Endodermal cell (in vitro differentiated cells): ENCODE measurements around the gene OS9. TPM values are rescaled to one million over a fixed set of nuclear protein-coding genes. Genes with fewer than 3 reads are reported as not detected.

Source experiments
- DNase-seq: peaks from one replicate; pipeline ENCODE4 v3.0.0-alpha.2; 2017
- H3K27ac ChIP-seq: 2 replicates; pipeline ENCODE4 v1.5.1; 2013; ENCODE audit warnings: mild to moderate bottlenecking, low read depth, low read length, moderate library complexity
- H3K27me3 ChIP-seq: 2 replicates; pipeline ENCODE4 v1.6.1; 2013; ENCODE audit warnings: mild to moderate bottlenecking, low read length, moderate library complexity; ENCODE audit not compliant: insufficient read depth, control insufficient read depth, poor library complexity, severe bottlenecking
- H3K36me3 ChIP-seq: 2 replicates; pipeline ENCODE4 v1.7.0; 2013; ENCODE audit warnings: mild to moderate bottlenecking, low read length, moderate library complexity; ENCODE audit not compliant: control insufficient read depth, insufficient read depth
- H3K4me1 ChIP-seq: one replicate; pipeline ENCODE4 v1.7.0; 2013; ENCODE audit warnings: low read length; ENCODE audit not compliant: control insufficient read depth, insufficient read depth
- H3K4me3 ChIP-seq: 2 replicates; pipeline ENCODE4 v1.5.1; 2013; ENCODE audit warnings: mild to moderate bottlenecking, low read length, moderate library complexity
- H3K9ac ChIP-seq: 2 replicates; pipeline ENCODE4 v1.6.1; 2013; ENCODE audit warnings: mild to moderate bottlenecking, low read length, moderate library complexity; ENCODE audit not compliant: poor library complexity, severe bottlenecking; ENCODE audit errors: extremely low read depth
- H3K9me3 ChIP-seq: 2 replicates; pipeline ENCODE4 v1.6.1; 2013; ENCODE audit warnings: mild to moderate bottlenecking, low read length, moderate library complexity; ENCODE audit not compliant: control insufficient read depth
- H3K27ac Mint-ChIP-seq: 2 replicates; pipeline ENCODE4 v1.8.0; 2020; ENCODE audit warnings: mixed read lengths
- H3K27me3 Mint-ChIP-seq: 2 replicates; pipeline ENCODE4 v1.8.0; 2021; ENCODE audit warnings: mild to moderate bottlenecking, mixed read lengths; ENCODE audit not compliant: insufficient read depth
- H3K36me3 Mint-ChIP-seq: 2 replicates; pipeline ENCODE4 v1.8.0; 2020; ENCODE audit warnings: low read depth, mixed read lengths
- H3K4me1 Mint-ChIP-seq: 2 replicates; pipeline ENCODE4 v1.8.0; 2020; ENCODE audit warnings: mixed read lengths
- H3K4me3 Mint-ChIP-seq: 2 replicates; pipeline ENCODE4 v1.8.0; 2020; ENCODE audit warnings: mild to moderate bottlenecking, moderate library complexity, mixed read lengths
- H3K9me3 Mint-ChIP-seq: 2 replicates; pipeline ENCODE4 v1.8.0; 2020; ENCODE audit warnings: mild to moderate bottlenecking, mixed read lengths
- WGBS, 2 experiments: methylation state at CpG; one replicate each; pipeline versions ENCODE4 v1.1.5 to v1.1.7; 2013; ENCODE audit warnings: missing lambda C conversion rate in 2 of 2, mixed read lengths in 1 of 2; ENCODE audit not compliant: insufficient coverage in 1 of 2, insufficient read length in 1 of 2; 5-methylcytosine and 5-hydroxymethylcytosine counted together
- total RNA-seq, 2 donors: library from RNA; stranded (reverse); fragmentation: NEBNext Ultra II Directional in 1 of 2; extraction: Animal tissue kit (Norgen Biotek cat#: 25700) in 1 of 2; gene quantifications; 2 replicates in 1 of 2; 3 replicates in 1 of 2; pipeline ENCODE4 v1.2.1, GENCODE V29; 2021
- TF ChIP-seq, protein P1 (sequence below): fragments of 200-600 bp; sonication (generic); conservative IDR thresholded peaks from 2 replicates; pipeline ENCODE4 v1.5.0; 2021; ENCODE audit warnings: antibody characterized with exemption, mild to moderate bottlenecking

OS9 gene
- total RNA-seq, 2 donors from 2014 or later, result 108 to 142 TPM

DNA sequence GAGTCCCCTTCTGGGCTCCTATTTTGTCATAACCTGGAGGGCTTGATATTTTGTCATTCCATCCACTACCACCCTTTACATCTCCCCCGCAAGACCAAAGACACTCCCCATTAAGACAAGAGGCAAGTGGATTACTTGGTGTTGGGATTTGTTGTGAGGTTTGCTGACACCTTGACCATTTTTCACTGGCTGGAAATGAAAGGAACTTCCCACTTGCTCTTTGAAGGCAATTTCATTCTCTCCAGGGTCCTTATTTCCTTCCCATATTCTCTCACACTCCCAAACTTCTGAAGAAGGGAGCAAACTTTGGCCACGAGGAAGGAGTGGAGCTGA lies 29.7 kb downstream of the OS9 start:
- TF ChIP-seq, protein P1, sequence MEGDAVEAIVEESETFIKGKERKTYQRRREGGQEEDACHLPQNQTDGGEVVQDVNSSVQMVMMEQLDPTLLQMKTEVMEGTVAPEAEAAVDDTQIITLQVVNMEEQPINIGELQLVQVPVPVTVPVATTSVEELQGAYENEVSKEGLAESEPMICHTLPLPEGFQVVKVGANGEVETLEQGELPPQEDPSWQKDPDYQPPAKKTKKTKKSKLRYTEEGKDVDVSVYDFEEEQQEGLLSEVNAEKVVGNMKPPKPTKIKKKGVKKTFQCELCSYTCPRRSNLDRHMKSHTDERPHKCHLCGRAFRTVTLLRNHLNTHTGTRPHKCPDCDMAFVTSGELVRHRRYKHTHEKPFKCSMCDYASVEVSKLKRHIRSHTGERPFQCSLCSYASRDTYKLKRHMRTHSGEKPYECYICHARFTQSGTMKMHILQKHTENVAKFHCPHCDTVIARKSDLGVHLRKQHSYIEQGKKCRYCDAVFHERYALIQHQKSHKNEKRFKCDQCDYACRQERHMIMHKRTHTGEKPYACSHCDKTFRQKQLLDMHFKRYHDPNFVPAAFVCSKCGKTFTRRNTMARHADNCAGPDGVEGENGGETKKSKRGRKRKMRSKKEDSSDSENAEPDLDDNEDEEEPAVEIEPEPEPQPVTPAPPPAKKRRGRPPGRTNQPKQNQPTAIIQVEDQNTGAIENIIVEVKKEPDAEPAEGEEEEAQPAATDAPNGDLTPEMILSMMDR, result no peak
- Mint-ChIP-seq H3K4me1 (peaks cover 4% of the 10 kb centered on the region), H3K27ac (no peak overlapping the region), H3K4me3 (no peak overlapping the region), H3K36me3 (peaks cover 31% of the 10 kb centered on the region), H3K9me3 (peaks cover 2% of the 10 kb centered on the region), H3K27me3 (peaks cover 59% of the 10 kb centered on the region)
- no peak overlapping the region for H3K27ac ChIP-seq
- H3K9me3 ChIP-seq, result no peaks in the 10 kb centered on the region
- H3K9ac ChIP-seq, result no peak overlapping the region
- H3K27me3 ChIP-seq, result peaks cover 59% of the 10 kb centered on the region
- DNase-seq, result no peak
- peaks cover 18% of the 10 kb centered on the region for H3K36me3 ChIP-seq
- H3K4me1 ChIP-seq, result no peaks in the 10 kb centered on the region
- no peak overlapping the region for H3K4me3 ChIP-seq
- 75% methylated on average over 1 of the region's 2 CpGs; no CpG with 5 or more reads in 1 of the 2 experiments for WGBS, 2 experiments

DNA sequence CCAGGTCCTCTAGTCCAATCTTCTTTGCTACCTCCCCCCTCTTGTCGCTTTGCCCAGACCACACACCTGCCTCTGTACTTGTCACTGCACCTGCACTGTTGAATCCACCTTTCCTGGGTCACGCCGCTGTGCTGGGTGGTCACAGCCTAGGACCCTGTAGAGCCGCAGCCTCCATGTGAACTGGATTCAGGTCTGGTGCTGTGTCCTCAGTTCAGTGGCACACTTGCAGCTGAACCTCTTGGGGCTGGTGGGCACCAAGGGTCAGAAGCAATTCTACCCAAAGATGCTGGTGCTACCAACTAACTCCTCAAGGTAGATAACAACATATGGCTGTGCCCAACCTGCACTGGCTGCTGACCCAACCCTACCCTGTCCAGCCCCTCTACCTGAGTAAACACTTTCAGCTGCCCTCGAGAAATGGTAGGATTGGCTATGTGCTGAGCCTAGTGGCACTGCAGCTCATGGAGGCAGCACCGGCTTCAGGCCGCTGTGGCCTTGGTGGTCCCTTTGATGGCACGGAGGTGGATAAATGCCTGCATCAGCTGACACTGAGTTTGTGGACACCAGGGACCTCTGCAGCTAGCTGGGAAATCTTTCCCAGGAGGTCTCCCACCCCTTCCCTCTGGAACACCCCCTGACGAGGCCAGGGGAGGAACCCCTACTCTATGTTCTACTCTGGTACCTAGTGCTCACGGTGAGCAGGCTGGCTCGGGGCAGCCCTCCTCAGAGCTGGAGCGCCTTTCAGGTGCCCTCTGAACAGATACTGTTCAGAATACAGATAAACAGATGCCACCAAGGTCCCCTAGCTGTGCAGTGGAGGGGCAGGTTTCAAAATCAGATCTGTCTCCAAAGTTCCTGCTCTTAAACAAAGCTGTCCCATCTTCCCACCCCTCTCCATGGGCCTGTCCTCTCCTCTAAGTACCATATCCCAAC lies 30.3 kb downstream of the OS9 start:
- H3K27me3 Mint-ChIP-seq, result peaks cover 66% of the 10 kb centered on the region
- H3K9me3 Mint-ChIP-seq, result peaks cover 2% of the 10 kb centered on the region
- Histone ChIP-seq H3K9me3 (no peaks in the 10 kb centered on the region), H3K27ac (no peak overlapping the region), H3K4me3 (no peak overlapping the region), H3K36me3 (peaks cover 13% of the 10 kb centered on the region), H3K9ac (no peak overlapping the region), H3K27me3 (peaks cover 66% of the 10 kb centered on the region), H3K4me1 (no peaks in the 10 kb centered on the region)
- H3K36me3 Mint-ChIP-seq, result peaks cover 25% of the 10 kb centered on the region
- no peak overlapping the region for H3K4me3 Mint-ChIP-seq
- peak; percentile 44 for DNase-seq
- peaks cover 4% of the 10 kb centered on the region for H3K4me1 Mint-ChIP-seq
- H3K27ac Mint-ChIP-seq, result no peak overlapping the region
- WGBS, 2 experiments, result 85 to 96% methylated on average over 11 to 12 of the region's 12 CpGs
- TF ChIP-seq, protein P1, result no peak

DNA sequence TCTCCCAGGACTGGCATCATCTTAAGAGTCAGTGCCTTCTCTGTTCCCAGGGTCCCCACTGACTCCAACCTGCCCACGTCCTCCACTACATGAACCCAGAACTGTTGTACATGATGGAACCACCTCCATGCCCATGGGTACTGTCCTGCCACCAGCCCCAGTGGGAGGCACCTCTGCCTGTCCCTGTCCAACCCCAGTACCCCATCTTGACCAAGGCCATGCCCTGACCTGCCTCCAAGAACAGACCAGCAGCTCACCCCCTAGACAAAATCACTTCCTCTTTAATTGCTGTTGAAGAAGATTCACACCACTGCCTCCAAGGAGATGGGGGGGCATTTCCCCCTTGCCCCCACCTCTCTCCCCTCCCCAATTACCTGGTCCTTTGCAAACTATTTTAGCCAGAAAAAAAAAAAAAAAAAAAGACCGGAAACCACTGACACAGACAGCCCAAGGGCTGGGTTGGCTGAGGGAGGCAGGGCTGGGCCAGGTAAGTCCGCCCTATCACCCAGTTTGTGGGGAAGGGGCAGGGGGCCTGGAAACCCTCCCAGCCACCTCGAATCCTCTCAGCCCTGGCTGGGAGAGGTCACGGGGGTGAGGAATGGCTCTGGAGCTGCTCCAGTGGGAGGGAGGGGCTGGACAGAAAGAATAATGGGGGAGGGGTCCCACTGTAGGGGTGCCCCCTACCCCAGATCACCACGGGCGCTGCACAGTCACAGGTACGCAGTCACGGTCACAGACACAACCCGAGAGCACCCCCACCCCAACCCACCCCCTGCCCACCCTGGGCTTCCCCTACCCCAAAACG lies 31.2 kb downstream of the OS9 start:
- Mint-ChIP-seq H3K9me3 (peaks cover 2% of the 10 kb centered on the region), H3K4me3 (no peak overlapping the region), H3K36me3 (peaks cover 20% of the 10 kb centered on the region), H3K27me3 (peaks cover 74% of the 10 kb centered on the region), H3K4me1 (peaks cover 4% of the 10 kb centered on the region), H3K27ac (no peak overlapping the region)
- TF ChIP-seq, protein P1, result no peak
- peaks cover 75% of the 10 kb centered on the region for H3K27me3 ChIP-seq
- H3K9me3 ChIP-seq, result no peaks in the 10 kb centered on the region
- no peak overlapping the region for H3K27ac ChIP-seq
- WGBS, 2 experiments, result 56 to 100% methylated on average over 1 to 5 of the region's 11 CpGs
- H3K36me3 ChIP-seq, result peaks cover 8% of the 10 kb centered on the region
- H3K4me1 ChIP-seq, result no peaks in the 10 kb centered on the region
- H3K4me3 ChIP-seq, result no peak overlapping the region
- H3K9ac ChIP-seq, result no peak overlapping the region
- DNase-seq, result peak; percentile 42
